Natural killer cell (primary cell): ENCODE results near the gene MEFV. TPM values are rescaled to one million over a fixed set of nuclear protein-coding genes. Genes with fewer than 3 reads are reported as not detected.
A peak's percentile ranks its signal among the peaks of the same experiment; 100 is the strongest.
"Not testable (repeated sequence)": the region's sequence is repeated elsewhere in the genome, so short reads cannot be mapped to it uniquely, and the experiment has no call there.

Source experiments
- ATAC-seq, 3 donors: fragments of 150-1000 bp in 2 of 3; fragments of 200-7000 bp in 1 of 3; cut with Tn5 transposase; 1 replicate in 1 of 3; 2 replicates in 2 of 3; pipeline ENCODE4 v1.10.0; 2021; ENCODE audit warnings: mild to moderate bottlenecking in 2 of 3, moderate library complexity in 2 of 3
- DNase-seq, 2 donors: peaks; one replicate each; pipeline versions ENCODE4 v3.0.0 to v3.0.0-alpha.2; 2013 to 2021; ENCODE audit warnings: mixed read lengths in 1 of 2
- H3K27ac ChIP-seq: one replicate; pipeline ENCODE4 v1.5.1; 2013; ENCODE audit warnings: mild to moderate bottlenecking, low read length
- H3K27me3 ChIP-seq: one replicate; pipeline ENCODE4 v1.6.1; 2013; ENCODE audit warnings: low read length; ENCODE audit not compliant: control insufficient read depth, insufficient read depth
- H3K36me3 ChIP-seq: one replicate; pipeline ENCODE4 v1.6.1; 2013; ENCODE audit warnings: low read length; ENCODE audit not compliant: control insufficient read depth, insufficient read depth
- H3K4me1 ChIP-seq: one replicate; pipeline ENCODE4 v1.6.1; 2013; ENCODE audit warnings: low read length; ENCODE audit not compliant: control insufficient read depth, insufficient read depth
- H3K4me3 ChIP-seq: one replicate; pipeline ENCODE4 v1.5.1; 2013; ENCODE audit warnings: low read length
- H3K9me3 ChIP-seq: one replicate; pipeline ENCODE4 v1.6.1; 2013; ENCODE audit warnings: low read length; ENCODE audit not compliant: control insufficient read depth, insufficient read depth
- H3K27ac Mint-ChIP-seq, 2 donors: one replicate each; pipeline ENCODE4 v1.8.0; 2022; ENCODE audit warnings: mild to moderate bottlenecking in 2 of 2, mixed read lengths in 2 of 2, moderate library complexity in 1 of 2
- H3K27me3 Mint-ChIP-seq, 2 donors: one replicate each; pipeline ENCODE4 v1.8.0; 2022; ENCODE audit warnings: low read depth in 2 of 2, mixed read lengths in 2 of 2
- H3K36me3 Mint-ChIP-seq: one replicate; pipeline ENCODE4 v1.8.0; 2022; ENCODE audit warnings: mixed read lengths
- H3K4me1 Mint-ChIP-seq, 2 donors: one replicate each; pipeline ENCODE4 v1.8.0; 2022; ENCODE audit warnings: mixed read lengths in 2 of 2
- H3K4me3 Mint-ChIP-seq: one replicate; pipeline ENCODE4 v1.8.0; 2022; ENCODE audit warnings: mild to moderate bottlenecking, moderate library complexity, mixed read lengths
- H3K9me3 Mint-ChIP-seq, 2 donors: one replicate each; pipeline ENCODE4 v1.8.0; 2022; ENCODE audit warnings: mixed read lengths in 2 of 2
- CTCF ChIP-seq: fragments of 200-600 bp; IDR thresholded peaks from one replicate; pipeline ENCODE4 v1.8.0; 2022; ENCODE audit warnings: antibody characterized with exemption
- WGBS: methylation state at CpG from one replicate; pipeline ENCODE4 v1.1.7; 2013; ENCODE audit warnings: missing lambda C conversion rate; ENCODE audit not compliant: insufficient coverage; 5-methylcytosine and 5-hydroxymethylcytosine counted together
- intact Hi-C: fragments of 100-400 bp; cut with micrococcal nuclease; formaldehyde crosslinking; loops from one replicate; pipeline ENCODE4 v1.14.2; 2022
- total RNA-seq, 4 donors: library from RNA; stranded (reverse); fragments of 120-200 nt in 1 of 4; gene quantifications; one replicate each; pipeline versions ENCODE4 v1.2.3 to v1.2.4, GENCODE V29; 2013 to 2022

Gene MEFV
- total RNA-seq, 3 donors from 2014 or later (not counting 1 experiment from before 2014, with no cell fraction given) = 2.4 to 6.2 (median 5.4) TPM

- Histone ChIP-seq H3K4me1 (peaks cover 37% of the 10 kb centered on the region), H3K9me3 (peaks cover 5% of the 10 kb centered on the region), H3K27me3 (no peaks in the 10 kb centered on the region), H3K36me3 (no peaks in the 10 kb centered on the region), H3K4me3 (no peak overlapping the region), H3K27ac (no peak overlapping the region)
- Mint-ChIP-seq H3K36me3 (no peaks in the 10 kb centered on the region), H3K27me3 (no peaks in the 10 kb centered on the region), H3K9me3 (peaks cover 0 to 3% of the 10 kb centered on the region in 2 donors), H3K27ac (peak overlapping the region in 1 of 2 donors; percentile 69), H3K4me3 (peak overlapping the region; percentile 70), H3K4me1 (peaks cover 40 to 45% of the 10 kb centered on the region in 2 donors)
- TF ChIP-seq CTCF = no peak
- intact Hi-C loops = no loop called here
- no peak for ATAC-seq
- WGBS = 90% methylated on average over 3 of the region's 3 CpGs
- DNase-seq = no peak
These were observed 44.4 kb downstream of the MEFV start for GRCh38 chr16:3212006-3212405.

GRCh38 chr16:3207086-3207953 is 49.1 kb downstream of the MEFV start:
- WGBS = 74% methylated on average over 19 of the region's 19 CpGs
- ATAC-seq = no peak
- TF ChIP-seq CTCF = no peak
- Mint-ChIP-seq H3K4me1 (peaks cover 9% of the 10 kb centered on the region in 2 donors), H3K27ac (no peak overlapping the region), H3K4me3 (no peak overlapping the region), H3K9me3 (peaks cover 0 to 6% of the 10 kb centered on the region in 2 donors), H3K27me3 (peaks cover 13 to 14% of the 10 kb centered on the region in 2 donors), H3K36me3 (peaks cover 9% of the 10 kb centered on the region)
- H3K36me3 ChIP-seq = no peaks in the 10 kb centered on the region
- no peak overlapping the region for H3K4me3 ChIP-seq
- no peak for DNase-seq
- peaks cover 12% of the 10 kb centered on the region for H3K4me1 ChIP-seq
- H3K9me3 ChIP-seq = peaks cover 15% of the 10 kb centered on the region
- no peaks in the 10 kb centered on the region for H3K27me3 ChIP-seq
- intact Hi-C loops = no loop called here
- no peak overlapping the region for H3K27ac ChIP-seq

- H3K4me3 Mint-ChIP-seq, H3K4me1 Mint-ChIP-seq, H3K9me3 Mint-ChIP-seq, H3K36me3 Mint-ChIP-seq, H3K4me3 ChIP-seq, DNase-seq, H3K27ac ChIP-seq, H3K4me1 ChIP-seq, H3K27me3 ChIP-seq, ATAC-seq, H3K36me3 ChIP-seq, H3K27ac Mint-ChIP-seq, intact Hi-C loops: not testable (repeated sequence)
- H3K9me3 ChIP-seq = peaks cover 15% of the 10 kb centered on the region
- 64% methylated on average over 3 of the region's 3 CpGs for WGBS
- peaks cover 16 to 17% of the 10 kb centered on the region in 2 donors for H3K27me3 Mint-ChIP-seq
These were observed 50.5 kb downstream of the MEFV start for GRCh38 chr16:3205939-3206338.

GRCh38 chr16:3202903-3203539 is 53.4 kb downstream of the MEFV start:
- Mint-ChIP-seq H3K4me1 (no peaks in the 10 kb centered on the region), H3K27me3 (peaks cover 26 to 29% of the 10 kb centered on the region in 2 donors), H3K36me3 (peaks cover 9% of the 10 kb centered on the region), H3K27ac (no peak overlapping the region), H3K9me3 (peaks cover 0 to 6% of the 10 kb centered on the region in 2 donors), H3K4me3 (no peak overlapping the region)
- Histone ChIP-seq H3K27me3 (no peaks in the 10 kb centered on the region), H3K27ac (no peak overlapping the region), H3K4me1 (no peaks in the 10 kb centered on the region), H3K36me3 (no peaks in the 10 kb centered on the region), H3K9me3 (peaks cover 15% of the 10 kb centered on the region), H3K4me3 (no peak overlapping the region)
- no peak for ATAC-seq
- WGBS = 78% methylated on average over 6 of the region's 6 CpGs
- TF ChIP-seq CTCF = no peak
- intact Hi-C loops = no loop called here
- DNase-seq = no peak
